PC-9 (cell line): ENCODE results near the gene TLE5. TPM values are rescaled to one million over a fixed set of nuclear protein-coding genes. Genes with fewer than 3 reads are reported as not detected.

Source experiments
- BruUV-seq: library from RNA; stranded (reverse); fragments of 400-500 nt; replicated peaks from 2 replicates; lab custom pipeline; 2021; lab: Mats Ljungman, UMichigan
- CTCF ChIA-PET: fragments of 300-600 bp; sonication (Branson Sonifier 250); formaldehyde crosslinking; loops from one replicate; lab custom pipeline; 2022; ENCODE audit warnings: antibody characterized with exemption; lab: Charles Lee
- POLR2A ChIA-PET: fragments of 300-600 bp; sonication (Branson Sonifier 250); formaldehyde crosslinking; loops from one replicate; lab custom pipeline; 2022; ENCODE audit warnings: antibody characterized with exemption; ENCODE audit not compliant: unreplicated experiment; lab: Charles Lee
- DNase-seq, 2 experiments: peaks; one replicate each; pipeline versions ENCODE4 v3.0.0 to v3.0.0-alpha.2; 2015 to 2022; ENCODE audit warnings: mixed read lengths in 1 of 2
- H2AFZ ChIP-seq: fragments of 200-600 bp; sonication (generic); 2 replicates; pipeline ENCODE4 v1.8.1; 2017; ENCODE audit warnings: antibody characterized with exemption
- H3F3A ChIP-seq: fragments of 200-600 bp; sonication (generic); 2 replicates; pipeline ENCODE4 v1.8.1; 2017; ENCODE audit warnings: antibody characterized with exemption, mild to moderate bottlenecking, low read depth; ENCODE audit not compliant: insufficient read depth
- H3K27ac ChIP-seq: fragments of 200-600 bp; sonication (generic); 2 replicates; pipeline ENCODE4 v1.6.1; 2016; ENCODE audit warnings: mixed run types
- H3K27me3 ChIP-seq: fragments of 200-600 bp; sonication (generic); 2 replicates; pipeline ENCODE4 v1.6.1; 2016; ENCODE audit warnings: low read depth, mixed run types; ENCODE audit not compliant: insufficient read depth
- H3K36me3 ChIP-seq: fragments of 200-600 bp; sonication (generic); 2 replicates; pipeline ENCODE4 v1.6.1; 2016; ENCODE audit warnings: low read depth, mixed run types
- H3K4me1 ChIP-seq: fragments of 200-600 bp; sonication (generic); replicated peaks from 2 replicates; pipeline ENCODE4 v1.6.1; 2016; ENCODE audit warnings: mixed run types; ENCODE audit not compliant: insufficient read depth
- H3K4me2 ChIP-seq: fragments of 200-600 bp; sonication (generic); 2 replicates; pipeline ENCODE4 v1.6.1; 2017; ENCODE audit warnings: mixed run types
- H3K4me3 ChIP-seq: fragments of 200-600 bp; sonication (generic); 2 replicates; pipeline ENCODE4 v1.6.1; 2016; ENCODE audit warnings: mixed run types
- H3K79me2 ChIP-seq: fragments of 200-600 bp; sonication (generic); 2 replicates; pipeline ENCODE4 v1.6.1; 2017; ENCODE audit warnings: low read depth, mixed run types
- H3K9me2 ChIP-seq: fragments of 200-600 bp; sonication (generic); 2 replicates; pipeline ENCODE4 v1.8.1; 2017; ENCODE audit warnings: mild to moderate bottlenecking; ENCODE audit not compliant: insufficient read depth
- H3K9me3 ChIP-seq: fragments of 200-600 bp; sonication (generic); 2 replicates; pipeline ENCODE4 v1.8.1; 2016; ENCODE audit warnings: low read depth; ENCODE audit not compliant: insufficient read depth
- H4K20me1 ChIP-seq: fragments of 200-600 bp; sonication (generic); 2 replicates; pipeline ENCODE4 v1.8.1; 2017; ENCODE audit not compliant: insufficient read depth
- EZH2 ChIP-seq: fragments of 200-600 bp; sonication (generic); IDR thresholded peaks from 2 replicates; pipeline ENCODE4 v1.8.0; 2017; ENCODE audit warnings: antibody characterized with exemption, low read depth
- intact Hi-C: fragments of 100-400 bp; cut with micrococcal nuclease; formaldehyde crosslinking; loops from one replicate; pipeline ENCODE4 v1.10.0; 2022; ENCODE audit not compliant: unreplicated experiment
- total RNA-seq: library from RNA; stranded (reverse); gene quantifications from 2 replicates; pipeline ENCODE4 v1.2.3, GENCODE V29; 2021
- TF ChIP-seq, protein P1 (sequence below): fragments of 200-600 bp; sonication (generic); conservative IDR thresholded peaks from 2 replicates; pipeline ENCODE4 v1.6.1; 2017; ENCODE audit warnings: mixed run types, antibody characterized with exemption, mild to moderate bottlenecking, moderate library complexity

TLE5 gene
- total RNA-seq, 1 experiment from 2014 or later: 217 TPM

DNA sequence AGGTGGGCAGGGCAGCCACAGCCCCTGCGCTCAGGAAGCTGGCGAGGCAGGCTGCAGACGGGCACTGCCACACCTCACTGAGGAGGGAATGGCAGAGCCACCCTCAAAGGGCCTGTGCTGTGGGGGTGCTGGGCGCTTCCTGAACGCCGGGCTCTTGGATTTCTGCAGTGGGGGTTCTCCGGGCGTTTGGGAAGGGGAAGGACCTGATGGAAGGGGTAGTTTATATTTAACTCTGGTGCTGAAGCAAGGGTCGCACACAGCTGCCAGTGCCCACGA, 42.4 kb upstream of the TLE5 start:
- Histone ChIP-seq H3K27me3 (no peaks in the 10 kb centered on the region), H3K36me3 (no peaks in the 10 kb centered on the region), H3F3A (no peaks in the 10 kb centered on the region), H3K9me3 (no peaks in the 10 kb centered on the region), H3K4me2 (no peak overlapping the region), H3K4me3 (no peak overlapping the region), H3K79me2 (peaks cover 28% of the 10 kb centered on the region), H3K27ac (no peak overlapping the region), H3K4me1 (no peaks in the 10 kb centered on the region), H2AFZ (no peak overlapping the region), H4K20me1 (peaks cover 16% of the 10 kb centered on the region), H3K9me2 (no peaks in the 10 kb centered on the region)
- POLR2A ChIA-PET: no interaction called here
- BruUV-seq: no TSS peak
- CTCF ChIA-PET: no interaction called here
- DNase-seq: no peak
- intact Hi-C loops: loop anchor here (10.0 kb wide), 1 partner anchor 150 kb away; no protein-coding TSS in a partner anchor
- TF ChIP-seq EZH2: no peak
- TF ChIP-seq, protein P1, sequence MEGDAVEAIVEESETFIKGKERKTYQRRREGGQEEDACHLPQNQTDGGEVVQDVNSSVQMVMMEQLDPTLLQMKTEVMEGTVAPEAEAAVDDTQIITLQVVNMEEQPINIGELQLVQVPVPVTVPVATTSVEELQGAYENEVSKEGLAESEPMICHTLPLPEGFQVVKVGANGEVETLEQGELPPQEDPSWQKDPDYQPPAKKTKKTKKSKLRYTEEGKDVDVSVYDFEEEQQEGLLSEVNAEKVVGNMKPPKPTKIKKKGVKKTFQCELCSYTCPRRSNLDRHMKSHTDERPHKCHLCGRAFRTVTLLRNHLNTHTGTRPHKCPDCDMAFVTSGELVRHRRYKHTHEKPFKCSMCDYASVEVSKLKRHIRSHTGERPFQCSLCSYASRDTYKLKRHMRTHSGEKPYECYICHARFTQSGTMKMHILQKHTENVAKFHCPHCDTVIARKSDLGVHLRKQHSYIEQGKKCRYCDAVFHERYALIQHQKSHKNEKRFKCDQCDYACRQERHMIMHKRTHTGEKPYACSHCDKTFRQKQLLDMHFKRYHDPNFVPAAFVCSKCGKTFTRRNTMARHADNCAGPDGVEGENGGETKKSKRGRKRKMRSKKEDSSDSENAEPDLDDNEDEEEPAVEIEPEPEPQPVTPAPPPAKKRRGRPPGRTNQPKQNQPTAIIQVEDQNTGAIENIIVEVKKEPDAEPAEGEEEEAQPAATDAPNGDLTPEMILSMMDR: no peak

DNA sequence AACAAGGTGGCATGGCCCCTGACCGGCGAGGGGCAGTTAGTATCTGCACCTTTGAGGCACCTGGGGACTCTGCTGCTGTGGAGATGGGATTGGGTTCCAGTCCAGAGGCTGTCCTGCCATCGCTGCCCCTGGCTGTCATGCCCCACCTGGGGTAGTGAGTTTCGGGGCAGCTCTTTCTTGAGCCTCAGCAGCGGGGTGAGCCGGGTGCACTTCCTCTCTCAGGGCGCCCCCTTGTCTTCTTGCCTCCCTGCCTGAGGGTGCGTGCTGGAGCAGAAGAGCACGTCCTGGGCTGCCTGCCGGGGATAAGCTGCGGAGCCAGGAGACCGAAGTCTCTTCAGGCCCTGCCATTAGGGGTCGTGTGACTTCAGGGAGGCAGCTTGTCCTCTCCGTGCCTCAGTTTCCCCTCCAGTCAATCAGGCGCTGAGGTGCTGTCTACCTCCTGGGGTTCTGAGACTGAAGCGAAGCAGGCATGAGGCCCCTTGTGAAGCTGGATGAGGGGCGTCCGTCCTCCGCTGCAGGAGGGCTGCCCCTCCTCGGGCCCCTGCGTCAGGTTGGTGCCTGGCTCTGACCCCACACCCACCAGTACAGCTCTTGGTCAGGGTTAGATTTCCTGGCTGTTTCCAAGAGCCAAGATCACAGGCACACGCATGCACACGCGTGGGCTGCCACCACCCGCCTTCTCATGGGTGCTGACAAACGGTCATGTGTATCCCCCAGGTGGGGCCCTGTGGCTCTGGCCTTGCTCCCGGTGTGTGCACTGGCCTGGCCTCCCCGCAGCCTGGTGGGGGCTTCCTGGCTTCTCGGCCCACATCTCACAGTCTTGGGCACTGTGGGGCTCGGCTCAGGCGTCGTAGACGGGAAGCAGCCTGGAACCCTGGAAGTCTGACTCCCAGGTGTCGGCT, 40.2 kb upstream of the TLE5 start:
- POLR2A ChIA-PET: interaction anchor here (0.6 kb wide), 1 partner anchor 44 kb away, joined by 5 read pairs; no protein-coding TSS in a partner anchor
- intact Hi-C loops: loop anchor here (10.0 kb wide), 1 partner anchor 148 kb away; no protein-coding TSS in a partner anchor
- CTCF ChIA-PET: no interaction called here

More for the DNA sequence above, 40.2 kb upstream of the TLE5 start:
- H3F3A ChIP-seq: no peaks in the 10 kb centered on the region
- no peaks in the 10 kb centered on the region for H3K36me3 ChIP-seq
- DNase-seq: no peak
- no peak overlapping the region for H3K4me2 ChIP-seq
- peaks cover 19% of the 10 kb centered on the region for H4K20me1 ChIP-seq
- H3K27ac ChIP-seq: no peak overlapping the region
- no peak overlapping the region for H2AFZ ChIP-seq
- no peaks in the 10 kb centered on the region for H3K9me2 ChIP-seq
- H3K27me3 ChIP-seq: no peaks in the 10 kb centered on the region
- no peaks in the 10 kb centered on the region for H3K9me3 ChIP-seq
- TF ChIP-seq, protein P1: no peak
- TF ChIP-seq EZH2: no peak
- H3K4me3 ChIP-seq: no peak overlapping the region
- H3K79me2 ChIP-seq: peaks cover 42% of the 10 kb centered on the region
- no peaks in the 10 kb centered on the region for H3K4me1 ChIP-seq
- BruUV-seq: no TSS peak
